Lung (tissue), 12 donors: ENCODE data around the gene CTTNBP2NL. TPM values are rescaled to one million over a fixed set of nuclear protein-coding genes. Genes with fewer than 3 reads are reported as not detected.

Experiments
- ATAC-seq: fragments of 200-7000 bp; cut with Tn5 transposase; one replicate; pipeline ENCODE4 v1.9.1; 2020; ENCODE audit warnings: moderate number of reproducible peaks; ENCODE audit not compliant: insufficient read depth, low FRiP score
- DNase-seq, 3 donors: peaks; one replicate each; pipeline ENCODE4 v3.0.0-alpha.2; 2013 to 2017
- H3K27ac ChIP-seq, 2 donors: one replicate each; pipeline ENCODE4 v1.5.1; 2013; ENCODE audit warnings: mild to moderate bottlenecking in 2 of 2, moderate library complexity in 2 of 2, control low read depth in 1 of 2, inconsistent platforms in 1 of 2, low read depth in 1 of 2, low read length in 1 of 2
- H3K27me3 ChIP-seq, 3 donors: one replicate each; pipeline ENCODE4 v1.5.1; 2013; ENCODE audit warnings: low read length in 2 of 3; ENCODE audit not compliant: control insufficient read depth in 3 of 3, insufficient read depth in 3 of 3
- H3K36me3 ChIP-seq, 4 donors: one replicate each; pipeline ENCODE4 v1.5.1; 2013; ENCODE audit warnings: low read length in 4 of 4, mild to moderate bottlenecking in 1 of 4, moderate library complexity in 1 of 4; ENCODE audit not compliant: control insufficient read depth in 4 of 4, insufficient read depth in 4 of 4
- H3K4me1 ChIP-seq, 5 donors: one replicate each; pipeline ENCODE4 v1.5.1; 2013; ENCODE audit warnings: low read length in 5 of 5, mild to moderate bottlenecking in 2 of 5, moderate library complexity in 1 of 5; ENCODE audit not compliant: control insufficient read depth in 5 of 5, insufficient read depth in 5 of 5
- H3K4me3 ChIP-seq: one replicate; pipeline ENCODE4 v1.5.1; 2013; ENCODE audit warnings: mild to moderate bottlenecking, control low read depth, moderate library complexity
- H3K9ac ChIP-seq, 2 donors: one replicate each; pipeline ENCODE4 v1.5.1; 2013; ENCODE audit warnings: low read length in 2 of 2, control low read depth in 1 of 2; ENCODE audit not compliant: insufficient read depth in 1 of 2
- H3K9me3 ChIP-seq, 4 donors: one replicate each; pipeline ENCODE4 v1.5.1; 2013; ENCODE audit warnings: low read length in 3 of 4, mild to moderate bottlenecking in 1 of 4, moderate library complexity in 1 of 4; ENCODE audit not compliant: control insufficient read depth in 4 of 4, insufficient read depth in 3 of 4
- CTCF ChIP-seq: IDR thresholded peaks from 2 replicates; pipeline ENCODE4 v1.5.1; 2012; ENCODE audit warnings: mild to moderate bottlenecking; ENCODE audit errors: control extremely low read depth, extremely low read depth
- WGBS, 2 donors: extraction: QIAGEN DNeasy Blood & Tissue Kit; methylation state at CpG; one replicate each; pipeline ENCODE4 v1.1.7; 2013; 5-methylcytosine and 5-hydroxymethylcytosine counted together
- polyA plus RNA-seq, 2 donors: library from polyadenylated mRNA; stranded (reverse); fragments of 200-250 nt; gene quantifications; one replicate each; pipeline ENCODE4 v1.2.1, GENCODE V29; 2013
- total RNA-seq, 2 donors: library from RNA; depleted of rRNA in 1 of 2; stranded (reverse); fragments of >200 nt in 1 of 2; gene quantifications; one replicate each; pipeline ENCODE4 v1.2.1, GENCODE V29; 2014 to 2021
- donor health status: control.
- donor health status: control.
- donor health status: Bipolar disorder and iron deficiency.
- donor health status: healthy.
- donor health status: DM: yes; HTN: yes; CAD: no.

CTTNBP2NL gene
- total and polyA plus RNA-seq, 4 donors: 9.0 to 38.5 (median 17.0) TPM

- peaks cover 0 to 16% (median 3%) of the 10 kb centered on the region in 5 donors for H3K4me1 ChIP-seq
- H3K4me3 ChIP-seq: no peak overlapping the region
- H3K36me3 ChIP-seq: peaks cover 0 to 3% (median 0%) of the 10 kb centered on the region in 4 donors
- H3K9ac ChIP-seq: no peak overlapping the region
- H3K27me3 ChIP-seq: no peaks in the 10 kb centered on the region
- no peak overlapping the region for H3K27ac ChIP-seq
- H3K9me3 ChIP-seq: no peaks in the 10 kb centered on the region
- 65 to 73% methylated on average over 1 of the region's 1 CpG for WGBS, 2 donors
- DNase-seq (no peak), ATAC-seq (no peak)
- no peak for TF ChIP-seq CTCF
Observed at GRCh38 chr1:112406771-112407170, 10.8 kb downstream of the CTTNBP2NL start.

- WGBS, 2 donors: 88 to 97% methylated on average over 2 of the region's 2 CpGs
- DNase-seq (no peak), ATAC-seq (no peak)
- H3K27me3 ChIP-seq: no peaks in the 10 kb centered on the region
- H3K9ac ChIP-seq: no peak overlapping the region
- no peak overlapping the region for H3K27ac ChIP-seq
- peaks cover 3 to 4% (median 4%) of the 10 kb centered on the region in 4 donors for H3K36me3 ChIP-seq
- H3K4me3 ChIP-seq: no peak overlapping the region
- no peaks in the 10 kb centered on the region for H3K9me3 ChIP-seq
- H3K4me1 ChIP-seq: peaks cover 0 to 8% (median 4%) of the 10 kb centered on the region in 5 donors
- no peak for TF ChIP-seq CTCF
Observed at GRCh38 chr1:112409414-112409813, 13.4 kb downstream of the CTTNBP2NL start.

- H3K27me3 ChIP-seq: no peaks in the 10 kb centered on the region
- ATAC-seq (no peak), DNase-seq (no peak)
- peaks cover 0 to 5% (median 4%) of the 10 kb centered on the region in 5 donors for H3K4me1 ChIP-seq
- WGBS, 2 donors: 85 to 88% methylated on average over 2 of the region's 2 CpGs
- H3K36me3 ChIP-seq: peaks cover 3 to 8% (median 4%) of the 10 kb centered on the region in 4 donors
- TF ChIP-seq CTCF: no peak
- H3K27ac ChIP-seq: no peak overlapping the region
- no peaks in the 10 kb centered on the region for H3K9me3 ChIP-seq
- H3K4me3 ChIP-seq: no peak overlapping the region
- H3K9ac ChIP-seq: no peak overlapping the region
Observed at GRCh38 chr1:112410673-112411072, 14.7 kb downstream of the CTTNBP2NL start.

- Histone ChIP-seq H3K9ac (no peak overlapping the region), H3K27me3 (no peaks in the 10 kb centered on the region), H3K9me3 (no peaks in the 10 kb centered on the region), H3K36me3 (peaks cover 2 to 16% (median 6%) of the 10 kb centered on the region in 4 donors), H3K4me3 (no peak overlapping the region), H3K27ac (no peak overlapping the region), H3K4me1 (peaks cover 0 to 21% (median 0%) of the 10 kb centered on the region in 5 donors)
- DNase-seq (no peak), ATAC-seq (no peak)
- no peak for TF ChIP-seq CTCF
Observed at GRCh38 chr1:112417271-112417670, 21.3 kb downstream of the CTTNBP2NL start.
